Cerebellar cortex (tissue), 1 donor: ENCODE measurements around the gene MYORG.
A peak's percentile ranks its signal among the peaks of the same experiment; 100 is the strongest.

Experiments used
- DNase-seq: peaks from one replicate; pipeline ENCODE4 v3.0.0-alpha.2; 2015; ENCODE audit warnings: low spot score

MYORG gene

GRCh38 chr9:34376596-34377403 lies at the start of gene MYORG:
TSS of gene MYORG (minus strand) at chr9:34376898. CDS start at chr9:34372943, 3,955 bp downstream.
- peak; percentile 93 for DNase-seq

- no peak for DNase-seq
These were observed 43.2 kb upstream of the MYORG start for GRCh38 chr9:34419716-34420504.

- peak; percentile 69 for DNase-seq
These were observed 41.0 kb upstream of the MYORG start for GRCh38 chr9:34417734-34418133.

GRCh38 chr9:34413231-34413852 lies 36.6 kb upstream of the MYORG start:
- no peak for DNase-seq

- DNase-seq = no peak
These were observed 35.6 kb upstream of the MYORG start for GRCh38 chr9:34412336-34412735.

- DNase-seq = peak; percentile 22
These were observed 32.5 kb upstream of the MYORG start for GRCh38 chr9:34409154-34409553.

- DNase-seq = peak; percentile 32
These were observed 31.5 kb upstream of the MYORG start for GRCh38 chr9:34408173-34408572.

- DNase-seq = no peak
These were observed 29.5 kb upstream of the MYORG start for GRCh38 chr9:34406219-34406618.

- no peak for DNase-seq
These were observed 29.0 kb upstream of the MYORG start for GRCh38 chr9:34405719-34406118.

GRCh38 chr9:34403554-34404380 lies 27.1 kb upstream of the MYORG start:
- DNase-seq = peak; percentile 83

GRCh38 chr9:34400686-34401602 lies 24.2 kb upstream of the MYORG start:
- no peak for DNase-seq

GRCh38 chr9:34400275-34400674 lies 23.6 kb upstream of the MYORG start:
- DNase-seq = no peak

- DNase-seq = no peak
These were observed 23.0 kb upstream of the MYORG start for GRCh38 chr9:34399729-34400128.

GRCh38 chr9:34398875-34399274 lies 22.2 kb upstream of the MYORG start:
- DNase-seq = no peak

- DNase-seq = no peak
These were observed 19.8 kb upstream of the MYORG start for GRCh38 chr9:34396276-34397214.

- no peak for DNase-seq
These were observed 15.8 kb upstream of the MYORG start for GRCh38 chr9:34392511-34392910.

- no peak for DNase-seq
These were observed 10.5 kb upstream of the MYORG start for GRCh38 chr9:34387239-34387638.

GRCh38 chr9:34386656-34387055 lies 10.0 kb upstream of the MYORG start:
- DNase-seq = no peak

GRCh38 chr9:34385561-34386230 lies 9.0 kb upstream of the MYORG start:
- DNase-seq = no peak
